ENCODE data around the gene AGPAT2. TPM values are rescaled to one million over a fixed set of nuclear protein-coding genes. Genes with fewer than 3 reads are reported as not detected.
A peak's percentile ranks its signal among the peaks of the same experiment; 100 is the strongest.

AGPAT2 gene
- total RNA-seq, 1 donor from 2014 or later: 36.4 TPM

DNA sequence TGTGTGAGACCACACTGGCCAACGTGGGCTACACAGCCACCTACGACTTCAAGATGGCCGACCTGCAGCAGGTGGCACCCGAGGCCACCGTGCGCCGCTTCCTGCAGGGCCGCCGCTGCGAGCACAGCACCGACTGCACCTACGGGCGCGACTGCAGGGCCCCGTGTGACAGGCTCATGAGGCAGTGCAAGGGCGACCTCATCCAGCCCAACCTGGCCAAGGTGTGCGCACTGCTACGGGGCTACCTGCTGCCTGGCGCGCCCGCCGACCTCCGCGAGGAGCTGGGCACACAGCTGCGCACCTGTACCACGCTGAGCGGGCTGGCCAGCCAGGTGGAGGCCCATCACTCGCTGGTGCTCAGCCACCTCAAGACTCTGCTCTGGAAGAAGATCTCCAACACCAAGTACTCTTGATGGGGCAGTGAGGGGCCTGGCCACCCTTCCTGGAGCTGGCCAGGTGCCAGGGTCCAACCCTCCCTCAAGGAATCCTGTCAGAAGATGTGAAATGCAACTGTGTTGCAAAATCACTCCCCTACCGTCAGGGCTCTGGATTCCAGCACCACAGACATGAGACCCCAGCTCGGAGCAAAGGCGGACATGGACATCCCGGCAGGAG lies 36.2 kb upstream of the AGPAT2 start:
- H3K9me3 Mint-ChIP-seq (ENCODE audit: unreplicated experiment): no peaks in the 10 kb centered on the region
- H3K4me1 Mint-ChIP-seq (ENCODE audit: unreplicated experiment): peaks cover 40% of the 10 kb centered on the region
- DNase-seq (ENCODE audit: extremely low spot score, unreplicated experiment): no peak
- no peaks in the 10 kb centered on the region for H3K27me3 Mint-ChIP-seq (ENCODE audit: unreplicated experiment)
- H3K36me3 Mint-ChIP-seq (ENCODE audit: unreplicated experiment): peaks cover 19% of the 10 kb centered on the region
- no peak overlapping the region for H3K27ac Mint-ChIP-seq (ENCODE audit: unreplicated experiment)
- TF ChIP-seq, protein P1, sequence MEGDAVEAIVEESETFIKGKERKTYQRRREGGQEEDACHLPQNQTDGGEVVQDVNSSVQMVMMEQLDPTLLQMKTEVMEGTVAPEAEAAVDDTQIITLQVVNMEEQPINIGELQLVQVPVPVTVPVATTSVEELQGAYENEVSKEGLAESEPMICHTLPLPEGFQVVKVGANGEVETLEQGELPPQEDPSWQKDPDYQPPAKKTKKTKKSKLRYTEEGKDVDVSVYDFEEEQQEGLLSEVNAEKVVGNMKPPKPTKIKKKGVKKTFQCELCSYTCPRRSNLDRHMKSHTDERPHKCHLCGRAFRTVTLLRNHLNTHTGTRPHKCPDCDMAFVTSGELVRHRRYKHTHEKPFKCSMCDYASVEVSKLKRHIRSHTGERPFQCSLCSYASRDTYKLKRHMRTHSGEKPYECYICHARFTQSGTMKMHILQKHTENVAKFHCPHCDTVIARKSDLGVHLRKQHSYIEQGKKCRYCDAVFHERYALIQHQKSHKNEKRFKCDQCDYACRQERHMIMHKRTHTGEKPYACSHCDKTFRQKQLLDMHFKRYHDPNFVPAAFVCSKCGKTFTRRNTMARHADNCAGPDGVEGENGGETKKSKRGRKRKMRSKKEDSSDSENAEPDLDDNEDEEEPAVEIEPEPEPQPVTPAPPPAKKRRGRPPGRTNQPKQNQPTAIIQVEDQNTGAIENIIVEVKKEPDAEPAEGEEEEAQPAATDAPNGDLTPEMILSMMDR (IDR thresholded peaks at IDR 0.05): no peak
- no peak overlapping the region for H3K4me3 Mint-ChIP-seq (ENCODE audit: unreplicated experiment)

DNA sequence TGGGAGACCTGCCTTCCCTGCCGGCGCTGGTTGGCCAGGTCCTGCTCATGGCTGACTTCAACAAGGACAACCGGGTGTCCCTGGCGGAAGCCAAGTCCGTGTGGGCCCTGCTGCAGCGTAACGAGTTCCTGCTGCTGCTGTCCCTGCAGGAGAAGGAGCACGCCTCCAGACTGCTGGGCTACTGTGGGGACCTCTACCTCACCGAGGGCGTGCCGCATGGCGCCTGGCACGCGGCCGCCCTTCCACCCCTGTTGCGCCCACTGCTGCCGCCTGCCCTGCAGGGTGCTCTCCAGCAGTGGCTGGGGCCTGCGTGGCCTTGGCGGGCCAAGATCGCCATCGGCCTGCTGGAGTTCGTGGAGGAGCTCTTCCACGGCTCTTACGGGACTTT lies 35.7 kb upstream of the AGPAT2 start:
- Mint-ChIP-seq H3K27me3 (ENCODE audit: unreplicated experiment) (no peaks in the 10 kb centered on the region), H3K4me1 (ENCODE audit: unreplicated experiment) (peaks cover 40% of the 10 kb centered on the region), H3K27ac (ENCODE audit: unreplicated experiment) (no peak overlapping the region), H3K9me3 (ENCODE audit: unreplicated experiment) (no peaks in the 10 kb centered on the region), H3K4me3 (ENCODE audit: unreplicated experiment) (no peak overlapping the region), H3K36me3 (ENCODE audit: unreplicated experiment) (peaks cover 19% of the 10 kb centered on the region)
- DNase-seq (ENCODE audit: extremely low spot score, unreplicated experiment): no peak
- TF ChIP-seq, protein P1 (IDR thresholded peaks at IDR 0.05): no peak

DNA sequence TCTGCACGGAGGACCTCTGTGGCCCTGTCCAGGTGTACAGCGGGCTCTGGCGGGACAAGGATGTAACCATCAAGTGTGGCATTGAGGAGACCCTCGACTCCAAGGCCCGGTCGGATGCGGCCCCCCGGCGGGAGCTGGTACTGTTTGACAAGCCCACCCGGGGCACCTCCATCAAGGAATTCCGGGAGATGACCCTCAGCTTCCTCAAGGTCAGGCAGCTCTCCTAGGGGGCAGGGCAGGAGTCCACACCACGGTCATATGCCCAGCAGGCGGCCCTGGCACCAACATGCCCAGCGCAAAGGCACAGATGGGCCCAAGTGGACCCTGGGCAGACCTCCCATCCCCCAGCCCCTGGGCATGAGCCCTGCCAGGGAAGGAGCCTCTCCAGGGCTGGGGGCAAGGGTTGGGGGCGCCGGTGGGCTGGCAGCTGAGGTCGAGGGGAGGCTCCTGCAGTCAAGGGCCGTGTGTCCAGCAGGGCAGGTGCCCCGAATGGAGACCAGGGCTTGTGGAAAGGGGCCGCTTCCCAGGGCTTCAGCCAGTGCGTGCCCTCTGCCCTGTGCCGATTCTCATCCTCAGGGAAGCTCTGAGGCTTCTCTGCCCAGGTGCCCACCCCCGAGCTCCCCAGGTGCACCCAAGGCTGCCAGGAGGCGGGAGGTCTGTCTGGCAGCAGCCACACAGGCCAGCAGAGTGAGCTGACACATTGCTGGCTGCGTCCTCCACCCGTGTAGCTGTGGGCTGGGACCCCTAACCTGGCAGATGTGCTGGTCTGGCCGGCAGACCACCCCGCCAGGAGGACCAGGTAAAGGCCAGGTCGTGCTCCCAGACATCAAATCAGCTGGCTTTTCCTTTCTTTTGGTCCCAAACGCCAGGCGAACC lies 35.1 kb upstream of the AGPAT2 start:
- peaks cover 19% of the 10 kb centered on the region for H3K36me3 Mint-ChIP-seq (ENCODE audit: unreplicated experiment)
- H3K4me3 Mint-ChIP-seq (ENCODE audit: unreplicated experiment): no peak overlapping the region
- peaks cover 37% of the 10 kb centered on the region for H3K4me1 Mint-ChIP-seq (ENCODE audit: unreplicated experiment)
- DNase-seq (ENCODE audit: extremely low spot score, unreplicated experiment): no peak
- TF ChIP-seq, protein P1 (IDR thresholded peaks at IDR 0.05): no peak
- H3K27me3 Mint-ChIP-seq (ENCODE audit: unreplicated experiment): no peaks in the 10 kb centered on the region
- no peak overlapping the region for H3K27ac Mint-ChIP-seq (ENCODE audit: unreplicated experiment)
- H3K9me3 Mint-ChIP-seq (ENCODE audit: unreplicated experiment): no peaks in the 10 kb centered on the region

DNA sequence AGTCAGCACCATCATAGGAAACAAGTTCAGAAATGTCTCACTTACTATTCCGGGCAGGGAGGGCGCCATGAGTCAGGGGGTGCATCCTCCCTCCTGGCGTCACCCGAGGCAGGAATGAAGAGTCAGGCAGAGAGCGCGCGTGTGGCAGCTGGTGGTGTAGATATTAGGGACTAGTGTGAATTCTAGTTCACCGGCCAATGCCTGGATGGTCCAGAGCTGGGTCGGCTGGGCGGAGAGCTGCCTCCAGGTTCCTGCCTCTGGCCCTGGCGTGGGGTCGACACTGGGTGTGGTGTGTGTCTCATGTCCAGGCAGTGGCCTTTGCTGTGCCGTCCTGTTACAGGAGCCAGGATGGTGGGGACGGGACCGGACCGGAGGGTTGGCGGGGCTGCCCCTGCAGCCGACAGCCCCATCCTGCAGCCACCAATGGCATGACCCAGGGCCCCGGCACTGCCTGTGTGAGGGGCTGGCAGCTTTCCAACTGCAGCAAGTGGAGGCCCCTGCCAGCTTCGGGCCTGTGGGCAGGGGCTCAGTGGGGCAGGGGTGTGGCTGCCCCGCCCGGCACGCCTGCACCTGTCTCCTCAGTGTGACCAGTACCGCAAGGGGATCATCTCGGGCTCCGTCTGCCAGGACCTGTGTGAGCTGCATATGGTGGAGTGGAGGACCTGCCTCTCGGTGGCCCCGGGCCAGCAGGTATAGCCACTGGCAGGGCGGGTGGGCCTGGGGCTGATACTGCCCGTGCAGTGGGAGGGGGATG lies 34.3 kb upstream of the AGPAT2 start:
- TF ChIP-seq, protein P1 (IDR thresholded peaks at IDR 0.05): no peak
- Mint-ChIP-seq H3K36me3 (ENCODE audit: unreplicated experiment) (peaks cover 15% of the 10 kb centered on the region), H3K4me3 (ENCODE audit: unreplicated experiment) (no peak overlapping the region), H3K27me3 (ENCODE audit: unreplicated experiment) (no peaks in the 10 kb centered on the region), H3K4me1 (ENCODE audit: unreplicated experiment) (peaks cover 29% of the 10 kb centered on the region), H3K27ac (ENCODE audit: unreplicated experiment) (peak overlapping the region; percentile 6), H3K9me3 (ENCODE audit: unreplicated experiment) (no peaks in the 10 kb centered on the region)
- DNase-seq (ENCODE audit: extremely low spot score, unreplicated experiment): no peak

All from osteocyte (in vitro differentiated cells).